Right lobe of liver (tissue), 4 donors: ENCODE measurements around the gene MUTYH.

Experiments
- CTCF ChIP-seq, 4 donors: fragments of 200-600 bp in 3 of 4; fragments of 450-650 bp in 1 of 4; IDR thresholded peaks; one replicate each; pipeline versions ENCODE4 v1.5.1 to v1.8.0; 2016 to 2022; ENCODE audit warnings: antibody characterized with exemption in 4 of 4, mild to moderate bottlenecking in 2 of 4
- POLR2A ChIP-seq: fragments of 450-650 bp; IDR thresholded peaks from one replicate; pipeline ENCODE4 v1.6.1; 2017; ENCODE audit warnings: antibody characterized with exemption, mild to moderate bottlenecking
- donor health status: DM: no; HTN: no; CAD: no.
- donor health status: DM: no; HTN: no; CAD: no.
- donor health status: DM: no; HTN: yes; CAD: no.

GRCh38 chr1:45314266-45314665 is 26.0 kb downstream of the MUTYH start:
- TF ChIP-seq CTCF (IDR thresholded peaks at IDR 0.05) (no peak), POLR2A (no peak)
